IPS-20b (cell line): ENCODE measurements around the gene AFG1L.

Source experiments
- H3K27ac ChIP-seq: one replicate; pipeline ENCODE4 v1.5.1; 2013; ENCODE audit warnings: low read length
- H3K27me3 ChIP-seq: 2 replicates; pipeline ENCODE4 v1.6.1; 2013; ENCODE audit warnings: mild to moderate bottlenecking, low read length, inconsistent platforms; ENCODE audit not compliant: insufficient read depth
- H3K36me3 ChIP-seq: 2 replicates; pipeline ENCODE4 v1.6.1; 2013; ENCODE audit warnings: low read depth, mild to moderate bottlenecking, inconsistent platforms, low read length, moderate library complexity; ENCODE audit not compliant: insufficient read depth
- H3K4me1 ChIP-seq: 2 replicates; pipeline ENCODE4 v1.6.1; 2013; ENCODE audit warnings: mild to moderate bottlenecking, control low read depth, inconsistent platforms, low read length, moderate library complexity; ENCODE audit not compliant: insufficient read depth
- H3K4me3 ChIP-seq: 2 replicates; pipeline ENCODE4 v1.5.1; 2013; ENCODE audit warnings: mild to moderate bottlenecking, low read length, inconsistent platforms
- H3K9ac ChIP-seq: 2 replicates; pipeline ENCODE4 v1.6.1; 2013; ENCODE audit warnings: low read depth, mild to moderate bottlenecking, inconsistent platforms, low read length, moderate library complexity
- H3K9me3 ChIP-seq: 2 replicates; pipeline ENCODE4 v1.6.1; 2013; ENCODE audit warnings: mild to moderate bottlenecking, low read depth, low read length, inconsistent platforms; ENCODE audit not compliant: insufficient read depth

The AFG1L gene

DNA sequence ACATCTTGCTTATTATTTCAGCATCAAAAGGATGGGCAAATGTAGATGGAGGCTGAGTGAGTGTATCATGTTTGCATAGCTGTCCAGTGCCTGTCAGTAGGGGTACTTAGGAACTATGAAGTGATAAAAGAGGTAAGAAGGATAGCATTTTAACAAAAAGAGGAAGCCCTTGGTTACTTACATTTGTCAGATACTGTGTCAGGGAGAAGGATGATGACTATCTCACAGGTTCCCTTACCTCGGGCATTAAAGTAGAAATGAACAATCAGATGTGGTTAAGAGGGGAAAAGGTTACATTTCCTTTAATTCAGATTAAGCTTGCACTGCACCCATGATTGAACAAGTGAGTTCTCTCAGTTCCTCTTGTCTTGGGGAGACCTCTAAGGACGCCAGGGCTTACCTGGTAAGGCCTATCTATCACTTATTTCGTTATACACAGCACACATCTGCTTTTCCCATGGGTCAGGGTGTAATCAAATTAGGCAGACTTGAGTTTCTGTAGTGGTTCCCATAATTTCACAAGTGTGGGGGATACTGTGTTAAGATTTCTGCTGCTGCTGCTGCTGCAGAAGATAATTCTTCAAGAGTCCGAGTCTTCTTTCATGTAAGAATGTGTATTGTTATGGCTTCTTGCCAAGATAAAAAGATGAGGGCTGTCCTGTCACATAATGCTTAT lies 270.4 kb downstream of the AFG1L start:
- H3K9me3 ChIP-seq, result no peaks in the 10 kb centered on the region
- H3K36me3 ChIP-seq, result peaks cover 11% of the 10 kb centered on the region; the same call in 1 of the 2 replicates
- no peak overlapping the region for H3K4me3 ChIP-seq
- H3K27ac ChIP-seq, result no peak overlapping the region
- H3K9ac ChIP-seq, result no peak overlapping the region
- H3K4me1 ChIP-seq, result peaks cover 21% of the 10 kb centered on the region
- H3K27me3 ChIP-seq, result peaks cover 43% of the 10 kb centered on the region

GRCh38 chr6:108565893-108566292 lies 271.0 kb downstream of the AFG1L start:
- Histone ChIP-seq H3K4me1 (peaks cover 21% of the 10 kb centered on the region), H3K9me3 (no peaks in the 10 kb centered on the region), H3K9ac (no peak overlapping the region), H3K27ac (no peak overlapping the region), H3K27me3 (peaks cover 43% of the 10 kb centered on the region), H3K4me3 (no peak overlapping the region), H3K36me3 (peaks cover 18% of the 10 kb centered on the region; the same call in 1 of the 2 replicates)

- no peak overlapping the region for H3K9ac ChIP-seq
- no peaks in the 10 kb centered on the region for H3K9me3 ChIP-seq
- peaks cover 22% of the 10 kb centered on the region; the same call in 1 of the 2 replicates for H3K36me3 ChIP-seq
- H3K27me3 ChIP-seq, result peaks cover 42% of the 10 kb centered on the region
- no peak overlapping the region for H3K27ac ChIP-seq
- H3K4me1 ChIP-seq, result peaks cover 21% of the 10 kb centered on the region
- H3K4me3 ChIP-seq, result no peak overlapping the region
These were observed 271.6 kb downstream of the AFG1L start for GRCh38 chr6:108566406-108566805.

- peaks cover 22% of the 10 kb centered on the region; the same call in 1 of the 2 replicates for H3K36me3 ChIP-seq
These were observed 273.2 kb downstream of the AFG1L start for GRCh38 chr6:108568101-108568500.

DNA sequence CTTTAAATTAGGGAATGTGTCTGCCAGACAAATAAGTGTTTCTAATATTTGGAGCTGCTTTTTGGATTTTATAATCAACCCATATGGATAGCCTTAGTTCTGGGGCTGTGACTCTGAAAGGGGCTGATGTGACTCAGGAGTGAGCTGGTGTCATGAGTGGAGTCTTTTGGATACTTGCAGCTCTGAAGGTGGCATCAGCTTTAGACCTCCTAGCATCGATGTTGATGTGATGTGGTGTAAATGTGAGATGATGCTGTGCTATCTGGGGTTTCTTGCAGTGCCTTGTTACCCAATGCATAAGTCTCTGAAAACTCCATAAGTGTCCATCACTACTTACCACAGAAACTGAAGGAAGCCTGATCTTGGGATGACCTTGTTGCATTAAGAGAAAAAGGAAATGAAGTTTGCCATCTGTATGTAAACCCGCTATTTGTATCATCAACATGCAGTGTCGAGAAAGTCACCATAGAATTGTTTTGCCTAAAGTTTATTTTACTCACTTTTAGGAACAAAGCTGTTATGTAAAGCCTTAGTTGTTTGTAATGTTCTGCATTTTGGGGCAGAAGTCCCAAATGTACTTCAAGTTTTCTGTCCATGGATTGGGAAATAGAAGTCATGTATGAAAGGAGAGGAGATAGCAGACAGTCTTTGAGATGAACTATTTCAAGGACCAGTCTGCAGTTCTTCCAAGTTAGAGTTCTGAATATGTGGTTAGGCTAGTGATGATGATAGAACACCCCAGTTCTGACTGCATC lies 273.9 kb downstream of the AFG1L start:
- peaks cover 18% of the 10 kb centered on the region for H3K27me3 ChIP-seq
- H3K4me3 ChIP-seq, result no peak overlapping the region
- H3K9me3 ChIP-seq, result no peaks in the 10 kb centered on the region
- H3K9ac ChIP-seq, result no peak overlapping the region
- H3K27ac ChIP-seq, result no peak overlapping the region
- peaks cover 13% of the 10 kb centered on the region for H3K4me1 ChIP-seq
- peaks cover 22% of the 10 kb centered on the region; the same call in 1 of the 2 replicates for H3K36me3 ChIP-seq

More at GRCh38 chr6:108568101-108568500, 273.2 kb downstream of the AFG1L start:
- Histone ChIP-seq H3K9me3 (no peaks in the 10 kb centered on the region), H3K9ac (no peak overlapping the region), H3K27ac (no peak overlapping the region), H3K4me1 (peaks cover 17% of the 10 kb centered on the region), H3K27me3 (peaks cover 25% of the 10 kb centered on the region), H3K4me3 (no peak overlapping the region)

- Histone ChIP-seq H3K27me3 (peaks cover under 1% of the 10 kb centered on the region; the same call in 1 of the 2 replicates), H3K27ac (no peak overlapping the region), H3K36me3 (peaks cover 22% of the 10 kb centered on the region; the same call in 1 of the 2 replicates), H3K4me3 (no peak overlapping the region), H3K9me3 (no peaks in the 10 kb centered on the region), H3K9ac (no peak overlapping the region), H3K4me1 (no peaks in the 10 kb centered on the region; the same call in 1 of the 2 replicates)
These were observed 275.7 kb downstream of the AFG1L start for GRCh38 chr6:108570517-108570916.

DNA sequence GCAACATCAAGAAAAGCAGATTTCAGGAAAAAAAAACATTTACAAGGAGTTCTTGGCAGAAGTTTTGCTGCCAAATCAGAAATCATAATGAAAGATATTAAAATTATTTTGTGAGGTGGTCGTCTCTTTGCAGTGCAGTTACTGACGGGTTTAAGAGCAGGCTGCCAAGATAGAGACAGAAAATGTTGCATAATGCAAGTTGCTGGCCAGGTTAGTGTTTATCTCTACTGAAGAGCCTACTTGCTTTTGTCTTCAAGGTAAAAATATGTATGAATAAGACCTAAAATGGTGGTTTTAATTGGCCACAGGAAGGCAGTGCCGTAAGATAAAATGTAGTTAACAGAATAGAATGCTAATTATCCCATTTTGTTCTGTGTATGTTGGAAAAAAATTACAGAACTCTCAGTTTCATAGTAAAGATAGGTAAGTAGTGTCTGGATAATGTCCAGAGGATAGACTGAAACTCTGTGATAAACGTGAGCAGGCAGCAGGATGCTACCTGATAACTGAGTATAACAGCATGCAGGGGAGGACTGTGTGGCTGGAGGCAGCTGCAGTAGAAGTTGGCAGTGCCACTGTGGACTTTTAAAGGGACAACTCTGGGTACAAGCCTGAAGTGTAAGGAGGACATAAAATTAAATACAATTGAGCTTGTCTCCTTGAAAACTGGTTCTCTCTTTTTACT lies 279.7 kb downstream of the AFG1L start:
- Histone ChIP-seq H3K36me3 (peaks cover 13% of the 10 kb centered on the region; the same call in 1 of the 2 replicates), H3K27ac (no peak overlapping the region), H3K4me3 (no peak overlapping the region), H3K9ac (no peak overlapping the region), H3K27me3 (no peaks in the 10 kb centered on the region), H3K4me1 (no peaks in the 10 kb centered on the region; the same call in 1 of the 2 replicates), H3K9me3 (no peaks in the 10 kb centered on the region)
